OCI-LY7 (cell line): ENCODE measurements around the gene SLC8A1. TPM values are rescaled to one million over a fixed set of nuclear protein-coding genes. Genes with fewer than 3 reads are reported as not detected.
A peak's percentile ranks its signal among the peaks of the same experiment; 100 is the strongest.

Experiments
- BruUV-seq: library from RNA; stranded (reverse); fragments of 400-500 nt; replicated peaks from 2 replicates; lab custom pipeline; 2021; lab: Mats Ljungman, UMichigan
- CTCF ChIA-PET: fragments of 300-600 bp; sonication (Branson Sonifier 250); formaldehyde crosslinking; loops from one replicate; lab custom pipeline; 2022; ENCODE audit warnings: antibody characterized with exemption; ENCODE audit not compliant: unreplicated experiment; lab: Charles Lee
- POLR2A ChIA-PET: fragments of 300-600 bp; sonication (Branson Sonifier 250); formaldehyde crosslinking; loops from one replicate; lab custom pipeline; 2022; ENCODE audit warnings: antibody characterized with exemption; lab: Charles Lee
- DNase-seq: peaks from one replicate; pipeline ENCODE4 v3.0.0-alpha.2; 2015; ENCODE audit warnings: low spot score
- H2AFZ ChIP-seq: fragments of 200-600 bp; sonication (generic), shearing (Covaris generic); 2 replicates; pipeline ENCODE4 v1.6.1; 2014; ENCODE audit warnings: mild to moderate bottlenecking, antibody characterized with exemption, low read length, moderate library complexity
- H3K27ac ChIP-seq: fragments of 200-600 bp; sonication (generic); 2 replicates; pipeline ENCODE4 v1.5.1; 2014; ENCODE audit warnings: mixed run types, low read depth, mild to moderate bottlenecking, moderate library complexity, low read length, inconsistent platforms; ENCODE audit not compliant: poor library complexity, severe bottlenecking
- H3K36me3 ChIP-seq: fragments of 200-600 bp; sonication (generic); 2 replicates; pipeline ENCODE4 v1.6.1; 2014; ENCODE audit warnings: mild to moderate bottlenecking, antibody characterized with exemption, low read length, moderate library complexity, mixed read lengths; ENCODE audit not compliant: insufficient read depth
- H3K4me1 ChIP-seq: fragments of 200-600 bp; sonication (generic); 2 replicates; pipeline ENCODE4 v1.5.1; 2014; ENCODE audit warnings: mild to moderate bottlenecking, low read length; ENCODE audit not compliant: insufficient read depth, poor library complexity, severe bottlenecking
- H3K4me2 ChIP-seq: fragments of 200-600 bp; sonication (generic); 2 replicates; pipeline ENCODE4 v1.6.1; 2014; ENCODE audit warnings: mild to moderate bottlenecking, low read length
- H3K4me3 ChIP-seq: fragments of 200-600 bp; sonication (generic); 2 replicates; pipeline ENCODE4 v1.5.1; 2014; ENCODE audit warnings: mild to moderate bottlenecking, low read depth, low read length; ENCODE audit not compliant: poor library complexity, severe bottlenecking
- H3K79me2 ChIP-seq: fragments of 200-600 bp; sonication (generic); 2 replicates; pipeline ENCODE4 v1.6.1; 2016; ENCODE audit warnings: low read depth, mild to moderate bottlenecking, low read length, moderate library complexity, mixed read lengths; ENCODE audit not compliant: insufficient read depth
- H3K9me2 ChIP-seq: fragments of 200-600 bp; sonication (generic); 2 replicates; pipeline ENCODE4 v1.6.1; 2016; ENCODE audit warnings: mild to moderate bottlenecking, low read length, mixed read lengths; ENCODE audit not compliant: insufficient read depth
- H3K9me3 ChIP-seq: fragments of 200-600 bp; sonication (generic); 2 replicates; pipeline ENCODE4 v1.6.1; 2014; ENCODE audit warnings: mild to moderate bottlenecking, mixed run types, low read length, mixed read lengths
- H4K20me1 ChIP-seq: fragments of 200-600 bp; sonication (generic); 2 replicates; pipeline ENCODE4 v1.6.1; 2014; ENCODE audit warnings: mild to moderate bottlenecking, antibody characterized with exemption, low read length, moderate library complexity, mixed read lengths; ENCODE audit not compliant: insufficient read depth
- CTCF ChIP-seq: fragments of 200-600 bp; sonication (generic); conservative IDR thresholded peaks from 2 replicates; pipeline ENCODE4 v1.5.1; 2014; ENCODE audit warnings: mild to moderate bottlenecking, antibody characterized with exemption, low read length, moderate library complexity, mixed read lengths
- EZH2phosphoT487 ChIP-seq: fragments of 200-600 bp; sonication (generic); IDR thresholded peaks from 2 replicates; pipeline ENCODE4 v1.6.1; 2018; ENCODE audit warnings: low read depth, borderline replicate concordance, mild to moderate bottlenecking, mixed run types, antibody characterized with exemption, low read length, moderate library complexity, mixed read lengths
- intact Hi-C: fragments of 100-400 bp; cut with micrococcal nuclease; formaldehyde crosslinking; loops from one replicate; pipeline ENCODE4 v1.10.0; 2022; ENCODE audit not compliant: unreplicated experiment
- total RNA-seq, 2 experiments: library from RNA; depleted of rRNA in 1 of 2; stranded (reverse); fragments of >200 nt in 1 of 2; shearing (Covaris generic) in 1 of 2; gene quantifications; 2 replicates each; pipeline ENCODE4 v1.2.3, GENCODE V29; 2014 to 2022

Gene SLC8A1
- total RNA-seq, 2 experiments from 2014 or later = 3.6 to 7.3 TPM

GRCh38 chr2:40181855-40182254 lies 270.0 kb downstream of the SLC8A1 start:
- BruUV-seq = no TSS peak
- no peaks in the 10 kb centered on the region for H3K79me2 ChIP-seq
- no peak overlapping the region for H3K4me2 ChIP-seq
- no peak overlapping the region for H3K4me3 ChIP-seq
- CTCF ChIA-PET = no interaction called here
- no peaks in the 10 kb centered on the region for H4K20me1 ChIP-seq
- no peaks in the 10 kb centered on the region for H3K36me3 ChIP-seq
- TF ChIP-seq EZH2phosphoT487 (no peak), CTCF (no peak)
- H2AFZ ChIP-seq = no peak overlapping the region
- H3K9me3 ChIP-seq = no peaks in the 10 kb centered on the region; the same call in 1 of the 2 replicates
- no peaks in the 10 kb centered on the region for H3K9me2 ChIP-seq
- no peak overlapping the region for H3K27ac ChIP-seq
- DNase-seq = no peak
- peaks cover 29% of the 10 kb centered on the region for H3K4me1 ChIP-seq
- POLR2A ChIA-PET = interaction anchor here (1.0 to 1.5 kb wide), 2 partner anchors 9 to 90 kb away, joined by 3 to 4 read pairs; no protein-coding TSS in a partner anchor
- intact Hi-C loops = no loop called here

DNA sequence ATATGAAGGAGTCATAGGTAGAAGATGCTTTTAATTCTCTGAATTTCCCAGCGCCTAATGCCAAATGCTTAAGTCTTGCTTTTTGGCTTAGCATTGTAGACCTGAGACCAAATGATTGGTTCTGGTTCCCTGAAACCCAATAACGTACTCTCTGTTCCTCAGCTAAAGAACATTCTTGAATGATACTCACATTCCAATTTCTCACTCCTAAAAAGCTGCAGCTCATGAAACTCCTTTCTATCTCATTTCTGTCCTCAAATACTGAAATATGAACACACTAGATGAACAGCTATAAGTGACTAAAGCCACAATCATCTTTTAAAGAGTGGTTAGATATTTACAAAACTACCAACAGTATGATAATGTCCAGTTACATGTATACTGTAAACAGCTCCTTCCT lies 272.1 kb downstream of the SLC8A1 start:
- Histone ChIP-seq H3K79me2 (no peaks in the 10 kb centered on the region), H3K36me3 (no peaks in the 10 kb centered on the region), H2AFZ (no peak overlapping the region), H3K27ac (peak overlapping the region; percentile 71), H3K9me3 (no peaks in the 10 kb centered on the region; the same call in 1 of the 2 replicates), H4K20me1 (no peaks in the 10 kb centered on the region), H3K4me2 (peak overlapping the region; percentile 66), H3K4me1 (peaks cover 33% of the 10 kb centered on the region), H3K9me2 (no peaks in the 10 kb centered on the region), H3K4me3 (peak overlapping the region; percentile 35)
- intact Hi-C loops = loop anchor here (2.0 to 5.0 kb wide), 2 partner anchors 19 to 258 kb away; no protein-coding TSS in a partner anchor
- TF ChIP-seq CTCF (no peak), EZH2phosphoT487 (no peak)
- no TSS peak for BruUV-seq
- ChIA-PET CTCF (no interaction called here), POLR2A (interaction anchor here (0.6 to 0.8 kb wide), 3 partner anchors 178 to 1157 kb away, joined by 3 to 4 read pairs (median 4); no protein-coding TSS in a partner anchor)
- no peak for DNase-seq

GRCh38 chr2:40178971-40179370 lies 272.9 kb downstream of the SLC8A1 start:
- Histone ChIP-seq H4K20me1 (no peaks in the 10 kb centered on the region), H3K9me2 (no peaks in the 10 kb centered on the region), H3K27ac (peak overlapping the region; percentile 71), H3K4me3 (peak overlapping the region; percentile 35), H3K36me3 (no peaks in the 10 kb centered on the region), H3K9me3 (no peaks in the 10 kb centered on the region; the same call in 1 of the 2 replicates), H3K4me1 (peaks cover 34% of the 10 kb centered on the region), H2AFZ (peak overlapping the region; percentile 4; the same call in 1 of the 2 replicates), H3K79me2 (no peaks in the 10 kb centered on the region), H3K4me2 (peak overlapping the region; percentile 66)
- ChIA-PET CTCF (interaction anchor here (0.6 kb wide), 1 partner anchor 326 kb away, joined by 3 read pairs; no protein-coding TSS in a partner anchor), POLR2A (interaction anchor here (0.5 to 1.4 kb wide), 5 partner anchors 10 to 259 kb away, joined by 3 to 4 read pairs (median 4); no protein-coding TSS in a partner anchor)
- peak; percentile 83 for DNase-seq
- TF ChIP-seq CTCF = no peak
- TF ChIP-seq EZH2phosphoT487 = no peak
- intact Hi-C loops = loop anchor here (2.0 to 5.0 kb wide), 2 partner anchors 18 to 257 kb away; no protein-coding TSS in a partner anchor
- no TSS peak for BruUV-seq
